HG03280 (cell line): Measurements from ENCODE around the gene PDZD4.

Source experiments
- ATAC-seq: cut with Tn5 transposase; IDR thresholded peaks from one replicate; pipeline ENCODE4 v1.9.1; 2021; ENCODE audit warnings: mild to moderate bottlenecking, moderate library complexity; ENCODE audit not compliant: unreplicated experiment

PDZD4 gene

GRCh38 chrX:153829799-153830639 lies at the start of gene PDZD4:
Gene PDZD4, minus strand, starts transcription at chrX:153830544. Its CDS starts 246 bp downstream, at chrX:153830298.
- no peak for ATAC-seq

GRCh38 chrX:153879741-153880439 lies 49.5 kb upstream of the PDZD4 start:
- no peak for ATAC-seq

DNA sequence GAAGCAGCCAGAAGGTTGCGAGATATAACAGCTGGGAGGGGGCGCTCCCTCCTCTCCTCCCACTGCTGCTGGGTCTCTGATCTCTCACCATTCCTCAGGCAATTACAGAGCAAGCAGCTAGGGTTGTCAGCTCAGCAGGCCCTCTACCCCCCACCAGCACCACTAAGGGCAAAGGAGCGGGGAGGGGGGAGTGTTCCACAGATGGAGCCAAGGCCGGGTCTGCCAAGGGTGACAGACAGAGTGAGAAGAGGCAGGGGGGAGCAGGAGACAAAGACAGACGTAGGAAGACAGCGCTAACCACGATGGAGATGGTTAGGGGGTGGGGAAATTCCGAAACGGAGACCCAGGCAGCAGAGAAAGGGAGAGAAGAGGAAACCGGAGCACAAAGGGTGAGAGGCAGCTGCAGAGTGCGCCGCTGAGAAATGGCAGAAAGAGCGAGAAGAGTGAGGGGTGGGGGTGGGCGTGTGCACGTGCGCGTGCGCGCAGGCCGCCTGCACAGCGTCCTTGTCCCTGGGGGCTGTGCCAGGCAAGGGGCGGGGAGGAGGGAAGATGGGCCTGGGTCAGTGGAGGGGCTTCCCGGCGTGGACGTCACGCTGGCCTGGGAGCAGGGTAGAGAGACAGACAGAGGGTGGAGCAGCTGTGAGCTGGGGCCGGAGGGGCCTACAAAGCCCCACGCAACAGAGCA lies 48.8 kb upstream of the PDZD4 start:
- no peak for ATAC-seq

DNA sequence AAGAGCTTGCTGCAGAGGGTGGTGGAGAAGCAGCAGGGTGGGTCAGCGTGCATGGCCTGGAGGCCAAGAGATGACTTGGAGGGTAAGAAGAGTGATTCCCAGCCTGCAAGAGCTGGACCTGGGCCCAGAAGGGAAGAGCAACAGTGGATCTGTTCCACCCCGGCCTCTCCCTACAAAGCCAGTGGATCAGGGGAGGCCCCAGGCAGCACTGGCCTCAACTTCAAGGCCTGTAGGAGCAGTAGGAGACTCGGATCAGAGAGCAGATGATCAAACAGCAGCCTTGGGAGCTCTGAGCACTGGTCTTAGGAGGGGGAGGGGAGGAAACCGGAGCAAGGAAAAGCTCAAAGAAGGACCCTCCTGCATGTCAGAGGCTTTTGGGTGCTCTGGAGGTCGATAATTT lies 48.0 kb upstream of the PDZD4 start:
- ATAC-seq: no peak

DNA sequence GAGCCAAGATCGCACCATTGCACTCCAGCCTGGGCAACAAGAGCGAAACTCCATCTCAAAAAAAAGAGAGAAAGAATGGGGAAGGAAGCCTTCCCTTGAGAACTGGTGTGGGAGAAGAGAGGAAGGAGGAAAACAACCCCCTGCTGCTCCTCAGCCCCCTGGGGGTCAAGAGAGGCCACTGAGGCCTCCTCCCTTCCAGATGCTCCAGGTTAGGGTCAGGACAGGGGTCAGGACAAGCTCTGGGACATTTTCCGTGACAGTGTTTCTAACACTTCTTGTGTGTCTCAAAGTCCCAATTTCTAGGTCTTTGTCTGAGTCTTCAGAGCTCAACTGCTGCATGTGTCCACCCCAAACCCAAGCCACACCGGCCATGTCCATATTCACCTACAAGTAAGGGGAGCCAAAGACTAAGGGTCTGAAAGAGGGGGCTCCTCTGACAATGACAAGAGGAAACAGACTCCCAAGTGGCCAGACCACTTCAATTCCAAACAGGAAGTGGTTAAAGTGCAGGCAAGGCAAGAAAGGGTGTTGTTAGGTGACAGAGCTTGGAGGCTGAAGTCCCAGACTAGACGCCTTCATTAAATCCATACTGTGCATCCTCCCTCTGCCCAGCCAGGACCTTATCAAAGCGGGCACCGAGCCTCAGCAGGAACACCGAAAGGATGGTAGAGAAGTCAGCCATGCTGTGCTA lies 47.4 kb upstream of the PDZD4 start:
- no peak for ATAC-seq

DNA sequence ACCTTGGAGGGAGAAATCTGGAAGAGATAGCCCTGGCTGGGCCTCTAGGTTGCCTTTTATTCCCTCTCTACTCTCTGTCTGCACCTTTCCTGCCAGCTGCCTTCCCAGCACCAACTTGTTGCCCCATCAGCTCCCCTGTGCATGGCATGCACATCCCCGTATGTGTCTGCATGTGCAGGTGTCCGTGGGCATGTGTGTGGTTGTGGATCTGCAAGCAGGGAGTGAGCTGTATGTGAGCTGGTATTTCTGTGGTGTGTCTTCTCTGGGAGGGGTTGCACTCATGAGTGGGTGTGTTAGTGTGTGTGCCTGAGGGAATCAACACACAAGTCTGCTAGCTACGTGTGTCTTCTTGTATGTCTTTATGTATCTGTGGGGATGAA lies 45.8 kb upstream of the PDZD4 start:
- no peak for ATAC-seq

DNA sequence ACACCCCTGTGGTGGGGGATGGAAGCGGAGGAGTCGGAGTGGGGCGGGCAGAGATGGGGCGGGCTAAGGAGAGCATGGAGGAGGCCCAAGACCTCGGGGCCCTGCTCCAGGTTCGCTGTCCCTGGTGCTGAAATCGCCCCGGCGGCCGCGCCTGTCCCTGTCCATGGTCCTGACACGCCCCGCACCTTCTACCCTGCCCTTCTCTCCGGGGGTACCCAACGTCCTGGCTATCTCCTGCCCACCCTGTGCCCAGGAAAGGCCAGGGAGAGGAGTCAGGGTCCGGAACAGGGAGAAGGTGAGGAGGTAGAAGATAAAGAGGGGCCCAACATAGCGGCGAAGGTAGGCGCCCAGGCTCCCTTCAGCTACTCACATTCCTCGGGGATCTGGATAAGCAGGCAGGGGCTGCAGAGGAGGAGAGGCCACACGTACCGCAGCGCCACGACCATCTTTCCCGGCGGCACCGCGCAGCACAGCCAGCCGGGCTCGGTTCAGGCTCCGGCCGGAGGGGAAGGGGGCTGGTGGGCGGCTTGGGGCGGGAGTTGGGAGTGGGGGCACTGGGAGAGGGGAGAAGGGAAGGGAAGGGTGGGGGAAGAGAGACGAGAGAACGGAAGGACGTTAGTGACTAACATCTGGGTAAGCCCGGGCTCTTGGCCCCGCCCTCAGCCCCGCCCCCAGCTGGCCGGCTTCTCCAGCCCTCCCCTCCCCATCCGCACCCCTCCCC lies 45.2 kb upstream of the PDZD4 start:
- ATAC-seq: no peak

- ATAC-seq: no peak
Measured at GRCh38 chrX:153874366-153875125, 44.2 kb upstream of the PDZD4 start.

DNA sequence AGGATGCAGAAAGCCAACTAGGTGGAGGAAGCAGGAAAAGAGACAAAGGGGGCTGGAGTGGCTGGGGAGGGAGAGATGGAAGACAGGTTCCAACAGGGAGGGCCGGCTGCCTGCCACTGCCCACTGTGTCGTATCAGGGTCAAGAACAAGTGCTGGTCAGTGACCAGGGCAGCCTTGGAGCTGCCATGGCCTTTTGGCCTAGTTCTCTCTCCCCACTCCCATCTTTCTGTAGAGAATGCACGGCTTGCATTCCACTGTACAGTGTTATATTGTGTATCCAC lies 43.7 kb upstream of the PDZD4 start:
- ATAC-seq: no peak

DNA sequence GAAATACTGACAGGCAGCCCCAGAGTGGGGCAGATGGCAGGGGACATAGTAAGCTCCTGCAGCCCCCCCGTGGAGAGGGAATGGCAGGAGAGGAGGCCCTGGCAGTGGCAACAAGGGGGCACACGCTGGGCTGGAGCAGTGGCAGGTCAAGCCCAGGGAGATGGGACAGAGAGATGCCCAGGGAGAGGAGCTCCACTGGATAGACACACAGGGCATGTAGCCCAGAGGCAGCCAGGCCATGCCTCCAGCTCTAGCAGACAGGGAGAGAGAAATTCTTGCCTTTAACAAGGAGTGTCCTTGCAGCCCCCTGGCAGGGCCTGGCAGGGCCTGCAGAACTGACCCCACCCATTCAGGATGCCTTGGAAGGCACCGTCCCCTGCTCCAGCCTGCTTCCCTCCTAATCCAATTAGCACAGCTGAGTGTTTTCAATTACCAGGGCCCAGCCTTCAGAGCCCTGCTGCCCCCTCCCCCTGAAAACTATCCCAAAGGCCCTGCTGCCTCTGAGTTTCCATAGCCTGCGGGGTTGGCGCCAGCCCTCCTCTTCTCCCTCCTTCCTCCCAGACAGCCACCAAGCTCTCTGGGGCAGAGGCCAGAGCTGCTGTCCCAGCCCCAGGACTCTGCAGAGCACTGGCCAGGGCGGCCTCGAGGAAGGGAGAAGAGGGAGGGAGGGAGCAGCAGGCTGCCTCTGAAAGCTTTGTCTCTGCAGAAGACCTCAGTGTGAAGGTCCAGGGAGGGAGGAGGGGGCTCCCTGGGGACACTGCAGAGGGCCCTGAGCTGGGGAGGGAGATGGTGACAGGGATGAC lies 43.1 kb upstream of the PDZD4 start:
- no peak for ATAC-seq

DNA sequence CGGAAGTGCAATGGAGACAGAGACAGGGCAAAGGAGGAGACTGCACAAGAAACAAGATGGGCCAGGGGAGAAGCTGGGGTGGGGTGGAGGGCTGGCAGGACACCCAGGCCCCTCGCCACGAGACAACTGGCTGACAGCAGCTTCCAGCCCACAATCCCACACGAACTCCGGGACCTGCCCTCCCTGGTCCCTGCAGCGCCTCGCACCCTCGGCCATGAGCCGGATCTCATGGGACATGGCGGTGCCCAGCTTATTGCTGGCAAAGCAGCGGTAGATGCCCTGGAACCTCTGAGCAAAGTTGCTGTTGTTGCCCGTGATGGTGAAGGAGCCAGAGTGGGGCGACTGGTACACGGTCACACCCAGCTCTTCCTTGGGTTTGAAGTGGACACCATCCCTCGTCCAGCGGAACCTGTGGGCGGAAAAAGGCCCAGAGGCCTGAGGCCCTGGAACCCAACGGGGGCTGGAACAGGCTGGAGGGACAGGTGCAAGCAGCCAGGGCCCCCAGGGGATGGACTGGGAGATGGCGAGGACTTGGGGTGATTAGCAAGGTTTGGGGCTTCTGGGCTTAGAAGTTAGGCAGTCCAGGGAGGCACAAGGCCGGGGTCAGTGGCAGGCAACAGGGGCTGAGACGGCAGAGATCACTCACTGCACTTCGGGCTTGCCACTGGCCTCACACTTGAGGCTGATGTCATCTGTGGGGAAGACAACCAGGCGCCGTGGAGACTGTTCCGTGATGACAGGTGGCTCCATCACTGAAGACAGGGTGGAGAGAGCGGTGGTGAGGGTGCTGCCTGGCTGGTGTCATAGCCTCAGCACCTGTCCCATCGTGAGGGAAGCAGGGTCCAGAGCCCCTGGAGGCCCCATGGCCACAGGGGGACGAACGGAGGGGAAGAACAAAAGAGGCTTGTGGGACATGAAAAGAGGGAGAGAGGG lies 41.9 kb upstream of the PDZD4 start:
- ATAC-seq: no peak

GRCh38 chrX:153871451-153871850 lies 41.1 kb upstream of the PDZD4 start:
- ATAC-seq: no peak

DNA sequence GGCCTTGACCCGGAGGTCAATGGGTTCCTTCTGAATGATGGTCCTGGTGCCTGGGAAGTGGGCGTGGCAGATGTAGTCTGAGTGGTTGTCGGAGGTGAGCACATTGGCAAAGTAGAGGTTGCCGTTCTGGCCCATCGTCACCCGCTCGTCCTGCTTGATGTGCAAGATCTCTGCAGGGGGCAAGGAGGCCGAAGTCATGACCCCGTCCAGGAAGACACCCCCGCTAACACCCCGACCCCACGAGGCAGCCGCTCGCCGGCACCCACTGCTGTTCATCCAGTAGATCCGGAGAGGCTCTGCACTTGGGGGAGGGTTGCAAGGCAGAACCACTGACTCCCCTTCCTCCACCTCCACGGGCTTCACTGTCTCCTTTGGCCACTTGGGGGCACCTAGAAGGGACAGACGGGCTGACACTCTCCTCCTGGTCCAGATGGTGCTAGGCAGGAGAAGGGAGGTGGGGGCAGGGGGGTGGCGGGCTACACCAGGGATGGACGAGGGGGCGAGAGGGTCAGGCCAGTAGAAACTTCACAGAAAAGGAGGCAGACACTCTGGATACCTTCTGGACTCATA lies 40.5 kb upstream of the PDZD4 start:
- ATAC-seq: no peak

- ATAC-seq: no peak
Measured at GRCh38 chrX:153870288-153870690, 39.9 kb upstream of the PDZD4 start.

DNA sequence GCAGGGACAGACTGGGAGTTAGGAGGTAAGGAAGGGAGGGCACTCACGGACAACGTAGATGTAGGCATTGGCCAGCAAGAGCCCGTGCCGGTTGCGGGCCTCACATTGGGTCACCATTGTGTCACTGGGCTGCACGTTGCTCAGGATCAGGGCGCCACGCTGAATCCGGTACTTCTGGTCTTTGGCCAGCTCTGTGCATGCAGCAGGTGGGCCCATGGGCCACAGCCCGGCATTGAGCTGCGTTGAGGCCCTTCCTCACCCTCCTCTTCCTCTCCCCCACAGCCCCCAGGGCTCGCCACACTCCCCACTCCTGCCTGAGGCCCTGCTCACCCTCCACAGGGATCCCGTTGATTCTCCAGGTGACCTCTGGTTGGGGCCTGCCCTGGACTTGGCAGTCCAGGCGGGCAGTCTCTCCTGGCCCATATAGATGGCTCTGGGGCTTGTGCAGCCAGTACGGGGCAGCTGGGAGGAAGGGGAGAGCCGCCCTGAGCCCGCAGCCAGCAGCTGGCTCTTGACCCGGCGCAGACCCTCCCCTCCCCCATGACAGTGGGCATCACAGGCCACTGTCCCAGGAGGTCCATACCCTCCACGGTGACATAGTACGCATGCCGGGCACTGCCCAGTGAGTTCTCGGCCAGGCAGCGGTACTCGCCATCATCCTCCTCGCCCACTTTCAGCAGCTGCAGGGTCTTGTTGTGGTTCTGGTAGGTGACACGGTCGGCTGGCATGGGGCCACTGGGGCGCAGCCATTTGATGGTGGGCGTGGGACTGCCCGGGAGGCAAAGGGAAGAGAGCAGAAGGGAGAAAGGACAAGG lies 39.3 kb upstream of the PDZD4 start:
- no peak for ATAC-seq

- no peak for ATAC-seq
Measured at GRCh38 chrX:153868576-153869472, 38.5 kb upstream of the PDZD4 start.
